HCT116 (cell line): ENCODE results near the gene IQCF6. TPM values are rescaled to one million over a fixed set of nuclear protein-coding genes. Genes with fewer than 3 reads are reported as not detected.

Experiments used
- ATAC-seq: fragments of 200-7000 bp; cut with Tn5 transposase; 2 replicates; pipeline ENCODE4 v1.9.1; 2020; ENCODE audit warnings: mild to moderate bottlenecking, moderate library complexity
- BruUV-seq: library from RNA; stranded (reverse); fragments of 400-500 nt; replicated peaks from 2 replicates; lab custom pipeline; 2021; lab: Mats Ljungman, UMichigan
- CTCF ChIA-PET: fragments of 300-600 bp; sonication (Branson Sonifier 250); formaldehyde crosslinking; loops from one replicate; lab custom pipeline; 2021; ENCODE audit warnings: antibody characterized with exemption; lab: Charles Lee
- POLR2A ChIA-PET: fragments of 300-600, 350-600 bp; sonication (Branson Sonifier 250); formaldehyde crosslinking; loops from one replicate; lab custom pipeline; 2021; ENCODE audit warnings: antibody characterized with exemption; lab: Charles Lee
- RAD21 ChIA-PET, 2 experiments: fragments of 300-600 bp; sonication (Branson Sonifier 250); formaldehyde crosslinking; loops; one replicate each; lab custom pipeline; 2023; ENCODE audit warnings: low total read pairs in 2 of 2; ENCODE audit not compliant: uncharacterized antibody in 2 of 2, unreplicated experiment in 2 of 2, low non-redundant PET in 1 of 2; lab: Charles Lee
- DNase-seq: peaks from one replicate; pipeline ENCODE4 v3.0.0-alpha.2; 2010; ENCODE audit warnings: low read depth, low spot score
- H2AFZ ChIP-seq: fragments of 200-600 bp; shearing (Covaris generic), sonication (generic); 2 replicates; pipeline ENCODE4 v1.6.1; 2017; ENCODE audit warnings: low read depth, mixed run types, mixed read lengths, antibody characterized with exemption, low read length; ENCODE audit not compliant: poor library complexity, severe bottlenecking
- H3K27ac ChIP-seq: 2 replicates; pipeline ENCODE4 v1.5.1; 2012; ENCODE audit warnings: low read depth, low read length
- H3K27me3 ChIP-seq: fragments of 200-600 bp; sonication (generic); 2 replicates; pipeline ENCODE4 v1.6.1; 2016; ENCODE audit warnings: mixed run types, low read length, mixed read lengths; ENCODE audit not compliant: insufficient read depth
- H3K36me3 ChIP-seq, 2 experiments: fragments of 200-500 bp in 1 of 2; fragments of 200-600 bp in 1 of 2; sonication (Bioruptor generic) in 1 of 2; sonication (generic) in 1 of 2; 2 replicates each; pipeline versions ENCODE4 v1.5.1 to v1.6.1; 2014 to 2016; ENCODE audit warnings: low read length in 2 of 2, inconsistent platforms in 1 of 2, mixed read lengths in 1 of 2, mixed run types in 1 of 2; ENCODE audit not compliant: insufficient read depth in 2 of 2, control insufficient read depth in 1 of 2
- H3K4me1 ChIP-seq, 2 experiments: fragments of 200-600 bp in 1 of 2; sonication (generic) in 1 of 2; 2 replicates each; pipeline versions ENCODE4 v1.5.1 to v1.6.1; 2012 to 2017; ENCODE audit warnings: low read length in 2 of 2, inconsistent platforms in 1 of 2, mild to moderate bottlenecking in 1 of 2, mixed read lengths in 1 of 2, mixed run types in 1 of 2, moderate library complexity in 1 of 2; ENCODE audit not compliant: insufficient read depth in 2 of 2, control insufficient read depth in 1 of 2
- H3K4me2 ChIP-seq: fragments of 200-600 bp; sonication (generic); 2 replicates; pipeline ENCODE4 v1.6.1; 2017; ENCODE audit warnings: mixed run types, low read length, mixed read lengths
- H3K4me3 ChIP-seq, 2 experiments: fragments of 200-600 bp in 1 of 2; sonication (generic) in 1 of 2; replicated peaks in 1 of 2; 2 replicates each; pipeline ENCODE4 v1.5.1; 2011 to 2016; ENCODE audit warnings: low read length in 2 of 2, control low read depth in 1 of 2, low read depth in 1 of 2, mild to moderate bottlenecking in 1 of 2, mixed read lengths in 1 of 2, mixed run types in 1 of 2
- H3K79me2 ChIP-seq: fragments of 200-600 bp; sonication (generic); 2 replicates; pipeline ENCODE4 v1.6.1; 2017; ENCODE audit warnings: mild to moderate bottlenecking, mixed run types, low read length, moderate library complexity, mixed read lengths; ENCODE audit not compliant: insufficient read depth
- H3K9ac ChIP-seq: fragments of 200-600 bp; sonication (generic); 2 replicates; pipeline ENCODE4 v1.6.1; 2016; ENCODE audit warnings: low read length, mixed read lengths
- H3K9me2 ChIP-seq: fragments of 200-600 bp; sonication (generic), shearing (Covaris generic); 2 replicates; pipeline ENCODE4 v1.6.1; 2017; ENCODE audit warnings: mixed run types, mild to moderate bottlenecking, moderate library complexity; ENCODE audit not compliant: insufficient read depth
- H3K9me3 ChIP-seq, 2 experiments: fragments of 200-500 bp in 1 of 2; fragments of 200-600 bp in 1 of 2; sonication (Bioruptor generic) in 1 of 2; sonication (generic) in 1 of 2; 2 replicates each; pipeline ENCODE4 v1.6.1; 2014 to 2017; ENCODE audit warnings: low read length in 2 of 2, mixed read lengths in 2 of 2, inconsistent platforms in 1 of 2, low read depth in 1 of 2, mild to moderate bottlenecking in 1 of 2, mixed run types in 1 of 2, moderate library complexity in 1 of 2; ENCODE audit not compliant: control insufficient read depth in 1 of 2, insufficient read depth in 1 of 2
- H4K20me1 ChIP-seq: fragments of 200-600 bp; sonication (generic), shearing (Covaris generic); 2 replicates; pipeline ENCODE4 v1.6.1; 2017; ENCODE audit warnings: mixed run types, mild to moderate bottlenecking, moderate library complexity; ENCODE audit not compliant: insufficient read depth
- CTCF ChIP-seq, 3 experiments: fragments of 200-600 bp in 1 of 3; sonication (generic) in 1 of 3; IDR thresholded peaks in 2 of 3; conservative IDR thresholded peaks in 1 of 3; 2 replicates each; pipeline ENCODE4 v1.5.1; 2012 to 2017; ENCODE audit warnings: low read depth in 2 of 3, low read length in 2 of 3, antibody characterized with exemption in 1 of 3, borderline replicate concordance in 1 of 3, control low read depth in 1 of 3, mild to moderate bottlenecking in 1 of 3, mixed read lengths in 1 of 3, mixed run types in 1 of 3, moderate library complexity in 1 of 3; ENCODE audit not compliant: insufficient read depth in 1 of 3
- EGR1 ChIP-seq: IDR thresholded peaks from 2 replicates; pipeline ENCODE4 v1.6.1; 2012; ENCODE audit warnings: low read depth
- EZH2phosphoT487 ChIP-seq: fragments of 200-600 bp; IDR thresholded peaks from 2 replicates; pipeline ENCODE4 v1.6.1; 2018; ENCODE audit warnings: antibody characterized with exemption, borderline replicate concordance
- FOSL1 ChIP-seq: IDR thresholded peaks from 2 replicates; pipeline ENCODE4 v1.6.1; 2012; ENCODE audit warnings: low read depth
- JUND ChIP-seq: IDR thresholded peaks from 2 replicates; pipeline ENCODE4 v1.6.1; 2012
- SIN3A ChIP-seq: IDR thresholded peaks from 2 replicates; pipeline ENCODE4 v1.6.1; 2012; ENCODE audit warnings: low read depth
- SP1 ChIP-seq: IDR thresholded peaks from 2 replicates; pipeline ENCODE4 v1.6.1; 2012; ENCODE audit warnings: low read depth
- SRF ChIP-seq: IDR thresholded peaks from 2 replicates; pipeline ENCODE4 v1.6.1; 2012; ENCODE audit warnings: low read depth
- ZFX ChIP-seq: fragments of 450-650 bp; IDR thresholded peaks from 2 replicates; pipeline ENCODE4 v1.6.1; 2017
- intact Hi-C: fragments of 100-400 bp; cut with micrococcal nuclease; formaldehyde crosslinking; loops from 2 replicates; pipeline ENCODE4 v1.10.0; 2022
- total RNA-seq: library from RNA; stranded (reverse); gene quantifications from one replicate; pipeline ENCODE4 v1.2.1, GENCODE V29; 2021; ENCODE audit not compliant: unreplicated experiment

IQCF6 gene
- total RNA-seq, 1 experiment from 2014 or later: not detected

DNA sequence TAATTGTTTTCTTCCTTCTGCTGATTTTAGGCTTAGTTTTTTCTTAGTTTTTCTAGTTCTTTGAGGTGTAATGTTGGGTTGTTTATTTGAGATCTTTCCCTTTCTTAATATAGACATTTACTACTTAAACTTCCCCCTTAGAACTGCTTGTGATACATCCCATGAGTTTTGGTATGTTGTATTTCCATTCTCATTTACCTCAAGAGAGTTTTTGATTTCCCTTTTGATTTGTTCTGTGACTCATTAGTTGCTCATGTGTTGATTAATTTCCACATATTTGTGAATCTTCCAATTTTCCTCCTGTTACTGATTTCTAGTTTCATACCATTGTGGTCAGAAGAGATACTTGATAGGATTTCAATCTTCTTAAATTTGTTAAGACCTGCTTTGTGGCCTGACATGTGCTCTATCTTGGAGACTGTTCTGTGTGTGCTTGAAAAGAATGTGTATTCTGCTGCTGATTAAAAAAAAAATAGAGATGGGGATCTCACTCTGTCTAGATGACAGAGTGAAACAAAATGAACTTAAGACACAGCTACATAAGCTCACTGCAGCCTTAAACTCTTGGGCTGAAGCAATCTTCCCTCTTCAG lies 49.9 kb downstream of the IQCF6 start:
- H3K79me2 ChIP-seq: no peaks in the 10 kb centered on the region
- CTCF ChIA-PET: interaction anchor here (3.8 kb wide), 1 partner anchor 11 kb away, joined by 20 read pairs; no protein-coding TSS in a partner anchor
- no peaks in the 10 kb centered on the region for H4K20me1 ChIP-seq
- H3K27me3 ChIP-seq: no peaks in the 10 kb centered on the region
- POLR2A ChIA-PET: no interaction called here
- TF ChIP-seq ZFX: no peak
- no peak for TF ChIP-seq JUND
- TF ChIP-seq SP1: no peak
- TF ChIP-seq FOSL1: no peak
- TF ChIP-seq EZH2phosphoT487: no peak
- TF ChIP-seq SIN3A: no peak
- TF ChIP-seq CTCF (IDR thresholded peaks at IDR 0.05 in 2 of 3, conservative IDR thresholded peaks at IDR 0.05 in 1 of 3; ENCODE audit: borderline replicate concordance in 1 of 3, insufficient read depth in 1 of 3, low read depth in 2 of 3, low read length in 2 of 3): no peak
- no peak for TF ChIP-seq SRF
- TF ChIP-seq EGR1: no peak
- no peaks in the 10 kb centered on the region for H3K36me3 ChIP-seq
- no peaks in the 10 kb centered on the region for H3K9me2 ChIP-seq
- intact Hi-C loops: no loop called here
- H3K9me3 ChIP-seq: no peaks in the 10 kb centered on the region
- RAD21 ChIA-PET: no interaction called here
- no peak overlapping the region for H3K9ac ChIP-seq
- no peak for DNase-seq
- no peak for ATAC-seq
- H3K4me3 ChIP-seq: no peak overlapping the region
- no peak overlapping the region for H3K4me2 ChIP-seq
- no peaks in the 10 kb centered on the region for H3K4me1 ChIP-seq
- no peak overlapping the region for H2AFZ ChIP-seq
- H3K27ac ChIP-seq: no peak overlapping the region
- BruUV-seq: no TSS peak

Other genes starting within 250 kb of the IQCF6 start
- gene RAD54L2, start 240.5 kb downstream of the IQCF6 start, total RNA-seq: 20.2 TPM
- 36.0 TPM for gene TEX264, start 108.0 kb downstream of the IQCF6 start, total RNA-seq
- 0.32 TPM for gene GRM2, start 72.2 kb downstream of the IQCF6 start, total RNA-seq
- not detected for gene IQCF2, start 82.4 kb upstream of the IQCF6 start, total RNA-seq
- gene IQCF5, start 96.4 kb upstream of the IQCF6 start, total RNA-seq: not detected
- 0.66 TPM for gene IQCF1, start 124.1 kb upstream of the IQCF6 start, total RNA-seq
- gene RRP9, start 162.7 kb upstream of the IQCF6 start, total RNA-seq: 71.3 TPM
- gene PARP3, start 163.1 kb upstream of the IQCF6 start, total RNA-seq: 17.5 TPM
- not detected for gene GPR62, start 176.1 kb upstream of the IQCF6 start, total RNA-seq
- gene PCBP4, start 188.2 kb upstream of the IQCF6 start, total RNA-seq: 48.8 TPM
- gene ABHD14B, start 194.8 kb upstream of the IQCF6 start, total RNA-seq: 80.9 TPM
- 11.6 TPM for gene ABHD14A, start 195.8 kb upstream of the IQCF6 start, total RNA-seq
- gene ACY1, start 204.3 kb upstream of the IQCF6 start, total RNA-seq: 73.2 TPM
- 1,880 TPM for gene RPL29, start 216.7 kb upstream of the IQCF6 start, total RNA-seq